Thyroid gland (tissue), 4 donors: ENCODE results near the gene RNF44. TPM values are rescaled to one million over a fixed set of nuclear protein-coding genes. Genes with fewer than 3 reads are reported as not detected.

Experiments used
- DNase-seq, 2 donors: peaks; one replicate each; pipeline ENCODE4 v3.0.0-alpha.2; 2019
- H3K27ac ChIP-seq, 3 donors: fragments of 200-600 bp; sonication (generic); 1 replicate in 2 of 3; 2 replicates in 1 of 3; pipeline ENCODE4 v1.5.1; 2016 to 2019; ENCODE audit warnings: mild to moderate bottlenecking in 1 of 3, moderate library complexity in 1 of 3
- H3K27me3 ChIP-seq: fragments of 200-600 bp; sonication (generic); one replicate; pipeline ENCODE4 v1.5.1; 2019
- H3K36me3 ChIP-seq, 2 donors: fragments of 200-600 bp; sonication (generic); one replicate each; pipeline ENCODE4 v1.5.1; 2016 to 2019
- H3K4me1 ChIP-seq, 2 donors: fragments of 200-600 bp; sonication (generic); one replicate each; pipeline ENCODE4 v1.5.1; 2017 to 2019
- H3K4me3 ChIP-seq, 3 donors: fragments of 200-600 bp; sonication (generic); replicated peaks in 1 of 3; 1 replicate in 2 of 3; 2 replicates in 1 of 3; pipeline ENCODE4 v1.5.1; 2016; ENCODE audit warnings: mild to moderate bottlenecking in 1 of 3
- H3K9me3 ChIP-seq: fragments of 200-600 bp; sonication (generic); one replicate; pipeline ENCODE4 v1.5.1; 2017
- CTCF ChIP-seq, 6 experiments: fragments of 200-600 bp in 3 of 6; fragments of 450-650 bp in 3 of 6; sonication (generic) in 3 of 6; IDR thresholded peaks; one replicate each; pipeline ENCODE4 v1.5.1; 2016 to 2019; ENCODE audit warnings: antibody characterized with exemption in 6 of 6, mild to moderate bottlenecking in 2 of 6, inconsistent platforms in 1 of 6, moderate library complexity in 1 of 6
- POLR2A ChIP-seq, 2 donors: fragments of 450-650 bp; IDR thresholded peaks; one replicate each; pipeline ENCODE4 v1.6.1; 2017; ENCODE audit warnings: antibody characterized with exemption in 2 of 2, mild to moderate bottlenecking in 2 of 2, moderate library complexity in 1 of 2
- WGBS, 2 donors: methylation state at CpG; one replicate each; pipeline ENCODE4 v1.1.5; 2017; 5-methylcytosine and 5-hydroxymethylcytosine counted together
- intact Hi-C: fragments of 100-400 bp; cut with DNase I; formaldehyde crosslinking; loops from one replicate; pipeline ENCODE4 v1.15.1; 2023
- total RNA-seq, 4 donors: library from RNA; depleted of rRNA; stranded (reverse); fragments of >200 nt; gene quantifications; one replicate each; pipeline ENCODE4 v1.2.3, GENCODE V29; 2016

RNF44 gene
- total RNA-seq, 4 donors from 2014 or later = 12.1 to 27.3 (median 22.4) TPM

GRCh38 chr5:176530393-176530982 is 6.7 kb downstream of the RNF44 start:
- Histone ChIP-seq H3K27ac (peak overlapping the region in 1 of 3 donors; percentile 37), H3K9me3 (no peaks in the 10 kb centered on the region), H3K4me1 (peaks cover 40 to 52% of the 10 kb centered on the region in 2 donors), H3K27me3 (no peaks in the 10 kb centered on the region), H3K36me3 (peaks cover 32 to 33% of the 10 kb centered on the region in 2 donors), H3K4me3 (no peak overlapping the region)
- TF ChIP-seq CTCF (IDR thresholded peaks at IDR 0.05) (no peak), POLR2A (IDR thresholded peaks at IDR 0.05) (no peak)
- DNase-seq = peak in 1 of 2 donors; percentile 15
- intact Hi-C loops = no loop called here
- 61 to 67% methylated on average over 13 to 16 of the region's 28 CpGs for WGBS, 2 donors

- 78 to 87% methylated on average over 5 to 10 of the region's 11 CpGs for WGBS, 2 donors
- Histone ChIP-seq H3K36me3 (peaks cover 32 to 33% of the 10 kb centered on the region in 2 donors), H3K27me3 (no peaks in the 10 kb centered on the region), H3K9me3 (no peaks in the 10 kb centered on the region), H3K4me1 (peaks cover 32 to 44% of the 10 kb centered on the region in 2 donors), H3K4me3 (no peak overlapping the region), H3K27ac (no peak overlapping the region)
- intact Hi-C loops = no loop called here
- DNase-seq = no peak
- TF ChIP-seq POLR2A (IDR thresholded peaks at IDR 0.05) (no peak), CTCF (IDR thresholded peaks at IDR 0.05) (no peak)
These were observed 7.5 kb downstream of the RNF44 start for GRCh38 chr5:176529741-176530141.

GRCh38 chr5:176529116-176529740 is 8.0 kb downstream of the RNF44 start:
- TF ChIP-seq CTCF (IDR thresholded peaks at IDR 0.05) = no peak
- no peak for TF ChIP-seq POLR2A (IDR thresholded peaks at IDR 0.05)
- WGBS, 2 donors = 80 to 90% methylated on average over 13 to 14 of the region's 26 CpGs
- Histone ChIP-seq H3K27ac (no peak overlapping the region), H3K36me3 (peaks cover 32 to 33% of the 10 kb centered on the region in 2 donors), H3K4me3 (no peak overlapping the region), H3K9me3 (no peaks in the 10 kb centered on the region), H3K27me3 (no peaks in the 10 kb centered on the region), H3K4me1 (peaks cover 27 to 39% of the 10 kb centered on the region in 2 donors)
- intact Hi-C loops = no loop called here
- DNase-seq = no peak

- Histone ChIP-seq H3K4me1 (peaks cover 22 to 36% of the 10 kb centered on the region in 2 donors), H3K4me3 (no peak overlapping the region), H3K9me3 (no peaks in the 10 kb centered on the region), H3K27ac (no peak overlapping the region), H3K36me3 (peaks cover 32 to 33% of the 10 kb centered on the region in 2 donors), H3K27me3 (no peaks in the 10 kb centered on the region)
- DNase-seq = no peak
- WGBS, 2 donors = 82 to 90% methylated on average over 8 to 17 of the region's 17 CpGs
- intact Hi-C loops = no loop called here
- no peak for TF ChIP-seq CTCF (IDR thresholded peaks at IDR 0.05)
- TF ChIP-seq POLR2A (IDR thresholded peaks at IDR 0.05) = no peak
These were observed 8.5 kb downstream of the RNF44 start for GRCh38 chr5:176528761-176529115.

GRCh38 chr5:176528301-176528700 is 8.9 kb downstream of the RNF44 start:
- no peak for TF ChIP-seq POLR2A (IDR thresholded peaks at IDR 0.05)
- peaks cover 18 to 33% of the 10 kb centered on the region in 2 donors for H3K4me1 ChIP-seq
- H3K27ac ChIP-seq = no peak overlapping the region
- no peak for DNase-seq
- H3K9me3 ChIP-seq = no peaks in the 10 kb centered on the region
- peaks cover 32 to 33% of the 10 kb centered on the region in 2 donors for H3K36me3 ChIP-seq
- 72 to 90% methylated on average over 5 to 7 of the region's 11 CpGs for WGBS, 2 donors
- H3K27me3 ChIP-seq = no peaks in the 10 kb centered on the region
- intact Hi-C loops = no loop called here
- H3K4me3 ChIP-seq = no peak overlapping the region
